Nephron progenitor cell (in vitro differentiated cells): ENCODE results near the gene RALGAPA1.

Experiments used
- DNase-seq: peaks from one replicate; pipeline ENCODE4 v3.0.0; 2021
- H3K27ac Mint-ChIP-seq: 2 replicates; pipeline ENCODE4 v1.8.0; 2021; ENCODE audit warnings: mild to moderate bottlenecking, moderate library complexity, mixed read lengths
- H3K27me3 Mint-ChIP-seq: 2 replicates; pipeline ENCODE4 v1.8.0; 2021; ENCODE audit warnings: mild to moderate bottlenecking, low read depth, mixed read lengths; ENCODE audit not compliant: poor library complexity
- H3K36me3 Mint-ChIP-seq: 2 replicates; pipeline ENCODE4 v1.8.0; 2021; ENCODE audit warnings: low read depth, mixed read lengths
- H3K4me1 Mint-ChIP-seq: 2 replicates; pipeline ENCODE4 v1.8.0; 2021; ENCODE audit warnings: mixed read lengths
- H3K4me3 Mint-ChIP-seq: 2 replicates; pipeline ENCODE4 v1.8.0; 2021; ENCODE audit warnings: mild to moderate bottlenecking, moderate library complexity, mixed read lengths
- H3K9me3 Mint-ChIP-seq: 2 replicates; pipeline ENCODE4 v1.8.0; 2021; ENCODE audit warnings: mild to moderate bottlenecking, moderate library complexity, mixed read lengths
- CTCF ChIP-seq: fragments of 200-600 bp; sonication (generic); IDR thresholded peaks from 2 replicates; pipeline ENCODE4 v1.5.0; 2021; ENCODE audit warnings: antibody characterized with exemption

Gene RALGAPA1

GRCh38 chr14:35519986-35520385 lies 289.1 kb downstream of the RALGAPA1 start:
- H3K4me1 Mint-ChIP-seq = no peaks in the 10 kb centered on the region
- H3K27ac Mint-ChIP-seq = no peak overlapping the region
- peaks cover 3% of the 10 kb centered on the region for H3K27me3 Mint-ChIP-seq
- H3K9me3 Mint-ChIP-seq = peaks cover 5% of the 10 kb centered on the region
- H3K4me3 Mint-ChIP-seq = no peak overlapping the region
- no peaks in the 10 kb centered on the region for H3K36me3 Mint-ChIP-seq
- DNase-seq = no peak
- no peak for TF ChIP-seq CTCF

- no peaks in the 10 kb centered on the region for H3K4me1 Mint-ChIP-seq
- TF ChIP-seq CTCF = no peak
- DNase-seq = no peak
- peaks cover 4% of the 10 kb centered on the region for H3K9me3 Mint-ChIP-seq
- H3K4me3 Mint-ChIP-seq = no peak overlapping the region
- peaks cover 5% of the 10 kb centered on the region for H3K27me3 Mint-ChIP-seq
- no peaks in the 10 kb centered on the region for H3K36me3 Mint-ChIP-seq
- no peak overlapping the region for H3K27ac Mint-ChIP-seq
Observed at GRCh38 chr14:35515916-35516315, 293.2 kb downstream of the RALGAPA1 start.

- H3K4me1 Mint-ChIP-seq = no peaks in the 10 kb centered on the region
- peaks cover 5% of the 10 kb centered on the region for H3K27me3 Mint-ChIP-seq
- H3K9me3 Mint-ChIP-seq = peaks cover 4% of the 10 kb centered on the region
- no peak overlapping the region for H3K27ac Mint-ChIP-seq
- no peaks in the 10 kb centered on the region for H3K36me3 Mint-ChIP-seq
- TF ChIP-seq CTCF = no peak
- no peak for DNase-seq
- no peak overlapping the region for H3K4me3 Mint-ChIP-seq
Observed at GRCh38 chr14:35512765-35513164, 296.3 kb downstream of the RALGAPA1 start.

GRCh38 chr14:35509846-35510245 lies 299.2 kb downstream of the RALGAPA1 start:
- Mint-ChIP-seq H3K4me3 (no peak overlapping the region), H3K9me3 (peaks cover 4% of the 10 kb centered on the region), H3K27ac (no peak overlapping the region), H3K27me3 (peaks cover 8% of the 10 kb centered on the region), H3K4me1 (no peaks in the 10 kb centered on the region), H3K36me3 (no peaks in the 10 kb centered on the region)
- no peak for DNase-seq
- no peak for TF ChIP-seq CTCF

- H3K36me3 Mint-ChIP-seq = no peaks in the 10 kb centered on the region
- peaks cover 2% of the 10 kb centered on the region for H3K9me3 Mint-ChIP-seq
Observed at GRCh38 chr14:35506927-35507326, 302.2 kb downstream of the RALGAPA1 start.

More at GRCh38 chr14:35506927-35507326, 302.2 kb downstream of the RALGAPA1 start:
- no peak overlapping the region for H3K27ac Mint-ChIP-seq
- no peaks in the 10 kb centered on the region for H3K4me1 Mint-ChIP-seq
- peaks cover 15% of the 10 kb centered on the region for H3K27me3 Mint-ChIP-seq
- DNase-seq = no peak
- no peak overlapping the region for H3K4me3 Mint-ChIP-seq
- no peak for TF ChIP-seq CTCF
